ENCODE measurements around the gene RASGRP1.

DNA sequence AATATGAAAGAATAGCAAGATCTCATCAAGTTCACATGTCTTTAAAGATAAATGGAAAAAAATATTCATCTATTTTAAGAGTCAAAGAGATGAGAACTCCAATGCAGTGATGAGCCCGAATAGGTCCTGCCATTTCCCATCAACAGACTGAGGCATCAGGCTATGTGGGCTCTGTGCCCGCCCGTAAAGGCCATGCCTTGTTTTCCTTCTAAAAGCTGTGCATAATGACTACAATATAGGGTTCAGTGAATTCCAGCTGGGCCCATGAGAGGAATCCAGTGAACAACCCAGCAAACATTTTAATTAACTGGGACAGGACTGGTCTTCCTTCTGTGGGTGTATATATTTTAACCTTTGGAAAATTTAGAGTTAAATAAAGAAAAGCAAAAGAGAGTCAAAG, 44.6 kb downstream of the RASGRP1 start:
- TF ChIP-seq POLR2A (IDR thresholded peaks at IDR 0.05) (no peak), POLR2AphosphoS5 (IDR thresholded peaks at IDR 0.05) (no peak)
